ENCODE measurements around the gene SYMPK.

Gene SYMPK

GRCh38 chr19:45866400-45867176 is 3.6 kb upstream of the SYMPK start:
- no peak for DNase-seq

DNA sequence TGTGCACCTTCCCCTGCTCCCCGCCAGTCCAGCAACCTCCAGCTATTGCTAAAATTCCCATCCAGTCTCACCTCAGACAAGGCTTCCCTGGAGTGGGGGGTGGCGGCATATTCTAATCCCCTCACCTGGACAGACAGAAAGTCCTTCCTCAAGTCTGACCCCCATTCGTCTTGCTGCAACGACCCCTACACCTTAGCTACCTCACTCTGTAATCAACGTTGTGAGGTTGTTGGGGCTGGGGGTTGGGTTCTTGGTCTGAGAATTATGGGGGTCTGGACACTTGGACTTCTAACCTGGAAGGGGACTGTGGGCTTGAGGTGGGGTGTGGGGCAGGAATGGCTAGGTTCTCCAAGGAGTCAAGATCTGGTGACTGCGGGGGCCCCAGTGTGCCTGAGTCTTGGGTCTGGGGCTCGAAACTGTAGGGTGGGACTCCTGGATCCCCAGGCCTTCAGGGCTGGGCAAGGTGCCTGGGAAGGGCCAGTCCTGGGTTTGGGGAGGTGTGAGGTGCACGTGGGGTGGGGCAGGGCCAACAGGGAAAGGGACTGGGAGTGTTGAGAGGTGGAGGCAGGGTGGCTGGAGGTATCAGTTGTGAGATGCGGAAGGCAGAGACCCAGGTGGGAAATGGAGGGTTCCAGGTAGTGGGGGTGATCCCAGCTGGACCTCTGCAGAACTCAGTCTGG is 2.5 kb upstream of the SYMPK start:
- DNase-seq, result no peak

GRCh38 chr19:45864629-45865082 is 1.7 kb upstream of the SYMPK start:
- DNase-seq, result no peak

DNA sequence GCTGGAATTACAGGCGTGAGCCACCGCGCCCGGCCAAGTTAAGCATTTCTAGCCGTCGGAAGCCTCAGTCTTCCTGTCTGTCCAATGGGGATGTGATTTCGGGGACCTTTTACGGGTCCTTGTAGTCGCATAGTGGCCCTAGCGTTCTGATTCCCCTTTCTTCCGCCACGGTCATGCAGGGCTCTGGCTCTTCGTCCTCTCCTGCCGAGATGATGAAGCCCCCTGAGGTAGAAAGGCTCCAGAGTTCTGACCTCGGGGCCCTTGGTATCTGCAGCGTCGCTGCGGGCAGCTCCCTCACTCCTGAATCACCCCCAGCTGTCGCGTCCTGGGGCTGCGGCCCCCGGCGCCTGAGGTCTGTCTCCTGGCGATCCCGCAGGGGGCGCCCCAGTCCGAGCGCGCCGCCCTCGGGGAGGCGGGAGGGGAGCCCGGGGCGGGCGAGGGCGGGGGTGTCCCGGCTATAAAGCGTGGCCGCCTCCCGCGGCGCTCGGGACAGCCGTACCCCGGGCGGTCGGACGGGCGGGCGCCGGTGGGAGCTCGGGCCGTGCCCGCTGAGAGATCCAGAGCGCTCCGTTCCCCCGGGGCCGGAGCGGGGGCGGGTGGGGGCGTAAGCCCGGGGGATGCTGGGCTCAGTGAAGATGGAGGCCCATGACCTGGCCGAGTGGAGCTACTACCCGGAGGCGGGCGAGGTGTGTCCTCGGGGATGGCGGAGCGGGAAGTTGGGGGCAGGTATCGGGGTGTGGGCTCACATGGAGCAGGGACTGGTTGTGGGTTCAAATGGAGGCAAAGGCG is 1.1 kb upstream of the SYMPK start, which contains the start of gene FOXA3:
Gene FOXA3, plus strand, starts transcription at position 487 of the 789 bp plus-strand sequence. Its CDS starts 131 bp downstream, at position 618.
- DNase-seq, result peak; percentile 56

GRCh38 chr19:45863335-45863839 is 440 bp upstream of the SYMPK start:
- no peak for DNase-seq

DNA sequence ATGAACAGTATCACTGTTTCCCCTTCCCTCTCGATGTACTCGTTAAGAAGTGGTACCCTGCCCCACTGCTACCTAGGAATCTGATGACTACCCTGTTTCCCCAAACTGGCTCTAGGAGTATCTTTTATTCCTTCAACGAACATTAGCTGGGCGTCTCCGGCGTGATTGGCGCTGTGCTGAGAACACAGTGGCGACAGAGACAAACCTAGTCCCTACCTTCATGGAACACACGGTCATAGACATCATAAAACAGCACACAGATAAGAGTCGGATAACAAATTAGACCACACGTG is 730 bp downstream of the SYMPK start:
- DNase-seq, result no peak

DNA sequence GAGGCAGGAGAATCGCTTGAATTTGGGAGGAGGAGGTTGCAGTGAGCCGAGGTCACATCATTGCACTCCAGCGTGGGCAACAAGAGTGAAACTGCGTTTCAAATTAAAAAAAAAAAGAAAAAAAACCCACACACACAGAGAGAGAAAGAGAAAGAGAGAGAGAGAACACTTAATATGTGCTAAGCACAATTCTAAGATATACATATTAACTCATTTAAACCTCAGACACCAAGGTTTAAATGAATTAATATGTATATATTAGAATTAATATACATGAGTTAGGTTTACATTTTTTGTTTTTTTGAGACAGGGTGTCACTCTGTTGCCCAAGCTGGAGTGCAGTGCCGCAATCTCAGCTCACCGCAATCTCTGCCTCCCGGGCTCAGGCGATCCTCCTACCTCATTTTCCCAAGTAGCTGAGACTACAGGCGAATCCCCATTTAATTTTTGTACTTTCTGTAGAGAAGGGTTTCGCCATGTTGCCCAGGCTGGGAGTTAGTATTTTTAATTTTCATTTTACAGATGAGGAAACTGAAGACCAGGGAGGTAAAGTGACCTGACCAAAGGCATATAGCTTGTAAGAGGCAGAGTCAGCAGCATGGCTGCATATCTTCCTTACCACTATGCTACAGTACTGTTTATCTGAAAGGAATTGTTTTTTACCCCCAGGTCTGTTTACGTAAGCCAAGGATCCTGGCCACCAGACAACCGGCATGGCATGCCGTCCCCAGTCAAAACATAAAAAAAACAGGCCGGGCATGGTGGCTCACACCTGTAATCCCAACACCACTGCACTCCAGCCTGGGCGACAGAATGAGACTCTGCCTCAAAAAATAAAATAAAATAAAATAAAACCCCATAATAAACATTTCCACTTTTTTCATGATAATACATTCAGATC is 2.3 kb downstream of the SYMPK start:
- no peak for DNase-seq

DNA sequence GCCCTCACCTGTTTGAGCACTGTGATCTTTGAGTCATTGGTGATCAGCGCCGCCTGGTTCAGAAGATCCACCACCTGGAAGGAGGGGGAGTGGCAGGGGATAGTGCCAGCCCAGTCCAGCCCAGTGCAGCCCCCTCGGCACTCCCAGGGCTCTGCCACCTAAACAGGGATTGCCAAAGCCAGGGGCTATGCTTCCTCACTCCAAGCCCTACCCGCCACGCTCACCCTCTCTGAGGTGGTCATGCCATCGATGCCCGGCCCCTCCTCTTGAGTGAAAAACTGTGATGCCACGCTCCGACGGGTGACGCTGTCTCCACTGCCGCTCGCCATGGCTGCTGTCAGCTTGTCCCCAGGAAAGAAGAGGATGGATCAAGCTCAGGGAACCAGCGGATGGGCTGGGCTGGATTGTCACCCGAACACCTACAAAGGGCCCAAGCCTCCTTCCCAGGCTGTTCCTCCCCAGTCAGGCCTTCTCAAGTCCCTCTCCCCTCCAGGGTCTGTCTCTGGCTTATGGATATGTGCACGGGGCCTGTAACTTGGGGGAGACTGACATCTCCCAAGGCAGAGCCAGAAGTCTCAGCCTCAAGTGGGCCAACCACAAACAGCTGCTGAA is 8.7 kb downstream of the SYMPK start:
- DNase-seq, result no peak

DNA sequence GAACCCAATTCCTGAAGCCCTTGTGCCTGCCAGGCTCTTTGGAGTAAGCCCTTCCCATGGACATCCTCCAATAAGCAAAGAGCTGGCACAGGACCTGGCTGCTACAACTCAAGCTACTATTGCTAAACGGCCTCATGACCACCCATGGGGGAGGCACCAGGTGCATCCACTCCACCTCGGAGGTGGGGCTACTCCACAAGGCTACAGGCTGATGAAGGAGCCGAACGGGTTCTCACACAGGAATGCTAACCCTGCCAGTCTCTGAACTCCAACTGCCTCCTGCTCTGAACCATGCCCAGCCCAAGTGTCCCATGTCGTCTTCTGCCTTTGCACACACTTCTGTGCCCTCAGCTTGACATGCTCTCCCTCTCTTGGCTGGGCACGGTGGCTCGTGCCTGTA is 10.0 kb downstream of the SYMPK start:
- no peak for DNase-seq

DNA sequence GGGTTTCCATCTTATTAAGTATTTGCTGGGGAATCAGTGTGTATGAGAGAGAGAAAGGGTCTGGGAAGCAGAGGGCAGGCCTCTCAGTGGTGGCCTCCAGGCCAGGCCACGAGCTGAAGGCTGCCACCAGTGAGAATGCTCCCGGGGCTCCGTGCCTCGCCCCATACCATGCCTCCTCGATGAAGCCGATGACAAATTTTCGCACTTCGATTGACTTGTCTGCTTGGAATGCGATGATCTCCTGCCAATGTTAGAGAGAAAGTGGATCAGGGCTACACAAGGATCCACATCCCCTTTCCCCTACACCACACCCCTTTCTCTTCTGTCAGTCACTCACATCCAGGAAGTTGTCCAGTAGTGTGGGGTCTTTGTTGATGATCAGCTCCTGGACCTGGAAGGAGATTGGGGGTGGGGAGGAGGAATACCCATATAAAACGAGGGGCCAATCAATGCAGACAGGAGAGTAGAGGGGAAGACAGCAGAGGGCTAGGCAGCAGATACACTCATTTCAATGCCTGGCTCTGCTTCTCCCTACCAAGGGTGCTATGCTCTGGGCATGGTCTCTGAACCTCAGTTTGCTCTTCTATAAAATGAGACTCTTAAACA is 10.7 kb downstream of the SYMPK start:
- DNase-seq, result no peak

- DNase-seq, result no peak
These were observed 14.0 kb downstream of the SYMPK start for GRCh38 chr19:45848922-45849321.

DNA sequence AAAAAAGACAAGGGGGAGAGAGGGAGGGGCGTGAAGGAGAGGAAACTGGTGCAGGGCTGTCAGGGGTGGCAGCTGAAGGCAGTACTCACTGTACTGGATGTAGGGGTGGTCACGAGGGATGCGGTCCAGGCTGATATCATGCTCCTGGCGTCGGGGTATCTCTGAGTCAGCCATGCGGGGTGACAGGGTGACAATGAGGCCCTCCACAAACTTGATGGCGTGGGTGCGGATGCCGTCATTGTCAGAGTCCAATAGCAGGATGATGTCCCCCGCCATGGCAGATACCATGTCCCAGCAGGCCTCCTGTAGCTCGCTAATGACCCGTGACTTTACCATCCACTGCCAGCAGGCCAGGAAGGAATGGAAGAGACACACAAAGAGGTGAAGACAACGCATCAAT is 15.3 kb downstream of the SYMPK start:
- no peak for DNase-seq

DNA sequence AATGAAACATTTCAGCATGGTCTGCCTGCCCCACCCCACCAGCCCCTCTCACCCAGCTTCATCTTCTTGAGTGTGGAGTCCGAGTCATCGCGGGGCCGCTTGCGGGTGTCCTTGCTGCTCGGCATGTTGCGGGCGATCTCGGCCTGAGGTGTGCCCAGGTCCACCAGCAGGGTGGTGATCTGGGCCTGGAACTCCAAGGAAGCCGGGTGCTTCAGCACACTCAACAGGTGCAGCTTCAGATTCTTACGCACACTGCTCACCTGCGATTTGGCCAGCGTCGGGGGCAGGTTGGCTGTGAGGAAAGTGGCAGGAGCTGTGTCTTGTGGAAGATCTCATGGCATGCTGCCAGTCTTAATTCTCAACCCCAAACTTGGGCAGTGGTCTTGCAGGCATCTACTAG is 20.7 kb downstream of the SYMPK start:
- DNase-seq, result no peak

- DNase-seq, result no peak
These were observed 28.0 kb downstream of the SYMPK start for GRCh38 chr19:45834970-45835369.

GRCh38 chr19:45828945-45829344 is 34.0 kb downstream of the SYMPK start:
- DNase-seq, result no peak

- DNase-seq, result no peak
These were observed 34.4 kb downstream of the SYMPK start for GRCh38 chr19:45828523-45828922.

DNA sequence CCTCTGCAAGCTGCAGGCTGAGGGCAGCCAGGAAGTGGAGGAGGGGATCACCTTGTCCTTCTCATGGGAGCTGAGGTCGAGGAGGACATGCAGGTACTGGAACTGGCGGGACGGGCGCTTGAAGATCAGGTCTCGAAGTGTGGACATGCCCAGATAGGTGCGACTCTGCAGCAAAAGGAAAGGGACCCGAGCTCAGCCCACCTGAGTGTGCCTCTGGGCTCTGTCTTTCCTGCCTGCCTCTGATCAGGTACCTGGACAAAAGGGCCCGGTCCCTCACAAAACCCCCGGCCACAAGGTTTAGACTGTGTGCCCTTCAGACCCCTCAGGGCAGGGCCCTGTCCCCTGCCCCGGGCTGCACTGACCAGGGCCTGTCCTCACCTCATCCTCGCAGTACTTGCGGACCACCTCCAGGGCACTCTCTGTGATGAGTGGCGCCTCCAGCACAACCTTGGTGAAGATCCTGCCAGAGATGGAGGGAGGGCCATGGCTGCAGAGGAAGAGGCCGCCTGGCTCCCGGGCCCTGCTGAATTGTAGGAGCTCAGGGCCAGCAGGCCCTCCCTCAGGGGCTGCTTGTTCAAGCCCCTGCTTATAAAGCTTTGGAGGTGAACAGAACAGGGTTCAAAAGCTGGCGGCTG is 35.4 kb downstream of the SYMPK start:
- DNase-seq, result no peak

- DNase-seq, result no peak
These were observed 36.0 kb downstream of the SYMPK start for GRCh38 chr19:45826934-45827333.

DNA sequence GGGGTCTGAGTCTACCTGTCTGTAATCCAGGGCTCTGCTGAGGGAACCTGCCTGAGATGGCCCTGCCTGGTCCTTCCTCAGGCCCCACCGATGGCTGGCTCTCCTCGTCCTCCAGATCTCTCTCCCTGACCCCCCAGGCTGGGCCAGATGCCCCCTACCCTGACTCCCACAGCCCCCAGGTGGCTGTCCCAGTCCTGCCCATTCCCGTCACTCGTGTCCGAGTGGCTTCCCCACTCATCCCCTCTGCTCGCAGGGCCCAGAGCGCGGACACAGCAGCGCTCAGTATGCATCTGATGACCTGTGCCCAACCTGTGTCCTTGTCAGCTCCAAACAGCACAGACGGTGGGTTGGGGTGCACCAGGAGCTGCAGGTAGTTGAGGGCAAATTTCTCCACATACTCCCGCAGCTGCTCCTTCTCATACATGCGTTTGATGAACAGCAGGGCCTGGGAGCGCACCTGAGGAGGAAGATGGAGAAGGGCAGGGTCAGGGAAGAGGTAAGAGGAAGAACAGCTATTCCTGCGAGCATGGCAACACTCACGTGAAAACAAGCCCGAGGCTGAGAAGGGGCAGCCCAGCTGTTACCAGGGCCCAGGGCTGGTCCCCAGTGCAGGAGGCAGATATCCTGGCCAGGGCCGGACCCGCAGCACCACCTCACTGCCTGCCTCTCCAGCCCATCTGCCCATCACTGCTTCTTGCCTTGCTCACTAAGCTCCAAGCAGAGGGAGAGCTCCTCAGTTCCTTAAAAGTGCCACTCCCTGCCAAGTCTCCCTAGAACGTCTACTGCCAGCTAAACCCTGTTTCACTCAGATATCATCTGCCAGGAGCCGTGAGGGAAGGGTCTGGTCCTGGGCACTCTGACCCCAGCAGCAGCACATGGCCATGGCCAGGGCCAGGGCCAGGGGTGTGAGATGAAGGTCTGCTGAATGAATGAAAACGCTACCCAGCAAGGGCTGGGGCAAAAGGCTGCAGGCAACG is 36.7 kb downstream of the SYMPK start:
- DNase-seq, result no peak

DNA sequence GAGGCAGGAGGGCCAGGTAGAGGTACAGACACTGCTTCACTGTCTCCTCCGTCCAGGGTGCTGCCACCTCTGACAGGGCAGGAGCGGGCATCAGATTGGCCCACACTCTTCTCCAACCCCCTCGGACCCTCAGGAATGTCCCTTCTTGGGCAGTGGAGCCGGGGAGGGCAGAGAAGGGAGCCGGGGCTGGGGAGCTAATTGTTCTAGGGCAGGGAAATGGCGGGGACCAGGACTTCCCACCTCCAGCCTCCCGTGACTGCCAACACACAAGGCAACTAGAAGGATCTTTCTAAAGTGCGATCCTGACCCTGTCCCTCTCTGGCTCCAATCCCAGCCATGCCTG is 37.7 kb downstream of the SYMPK start:
- no peak for DNase-seq
